ENCODE measurements around the gene LDLRAD4. TPM values are rescaled to one million over a fixed set of nuclear protein-coding genes. Genes with fewer than 3 reads are reported as not detected.

The LDLRAD4 gene
- polyA plus RNA-seq, 1 donor = 9.3 TPM

- DNase-seq (ENCODE audit: low read depth) = no peak
These were observed 185.4 kb downstream of the LDLRAD4 start for GRCh38 chr18:13403786-13404549.

- DNase-seq (ENCODE audit: low read depth) = no peak
These were observed 186.9 kb downstream of the LDLRAD4 start for GRCh38 chr18:13405305-13406038.

- no peak for DNase-seq (ENCODE audit: low read depth)
These were observed 187.6 kb downstream of the LDLRAD4 start for GRCh38 chr18:13406049-13406615.

- DNase-seq (ENCODE audit: low read depth) = no peak
These were observed 188.2 kb downstream of the LDLRAD4 start for GRCh38 chr18:13406736-13407135.

- DNase-seq (ENCODE audit: low read depth) = no peak
These were observed 188.9 kb downstream of the LDLRAD4 start for GRCh38 chr18:13407484-13407883.

GRCh38 chr18:13409026-13409425 is 190.5 kb downstream of the LDLRAD4 start:
- DNase-seq (ENCODE audit: low read depth) = no peak

- no peak for DNase-seq (ENCODE audit: low read depth)
These were observed 191.4 kb downstream of the LDLRAD4 start for GRCh38 chr18:13409997-13410396.

- no peak for DNase-seq (ENCODE audit: low read depth)
These were observed 191.9 kb downstream of the LDLRAD4 start for GRCh38 chr18:13410471-13410870.

GRCh38 chr18:13412017-13412416 is 193.5 kb downstream of the LDLRAD4 start:
- no peak for DNase-seq (ENCODE audit: low read depth)

- no peak for DNase-seq (ENCODE audit: low read depth)
These were observed 194.3 kb downstream of the LDLRAD4 start for GRCh38 chr18:13412901-13413300.

- no peak for DNase-seq (ENCODE audit: low read depth)
These were observed 195.5 kb downstream of the LDLRAD4 start for GRCh38 chr18:13414102-13414501.

- DNase-seq (ENCODE audit: low read depth) = no peak
These were observed 196.0 kb downstream of the LDLRAD4 start for GRCh38 chr18:13414521-13414920.

GRCh38 chr18:13415736-13416135 is 197.2 kb downstream of the LDLRAD4 start:
- no peak for DNase-seq (ENCODE audit: low read depth)

- no peak for DNase-seq (ENCODE audit: low read depth)
These were observed 197.6 kb downstream of the LDLRAD4 start for GRCh38 chr18:13416208-13416607.

GRCh38 chr18:13416848-13417247 is 198.3 kb downstream of the LDLRAD4 start:
- no peak for DNase-seq (ENCODE audit: low read depth)

- DNase-seq (ENCODE audit: low read depth) = no peak
These were observed 199.6 kb downstream of the LDLRAD4 start for GRCh38 chr18:13418013-13418710.

GRCh38 chr18:13420969-13421686 is 202.6 kb downstream of the LDLRAD4 start:
- DNase-seq (ENCODE audit: low read depth) = no peak

GRCh38 chr18:13422541-13423147 is 204.1 kb downstream of the LDLRAD4 start:
- DNase-seq (ENCODE audit: low read depth) = no peak

GRCh38 chr18:13423352-13423751 is 204.8 kb downstream of the LDLRAD4 start:
- DNase-seq (ENCODE audit: low read depth) = no peak

- DNase-seq (ENCODE audit: low read depth) = no peak
These were observed 205.8 kb downstream of the LDLRAD4 start for GRCh38 chr18:13424363-13424762.

All from forelimb muscle (tissue), 1 donor.